ENCODE data around the gene CPD.
A peak's percentile ranks its signal among the peaks of the same experiment; 100 is the strongest.
"Not testable (repeated sequence)": the region's sequence is repeated elsewhere in the genome, so short reads cannot be mapped to it uniquely, and the experiment has no call there.

CPD gene

DNA sequence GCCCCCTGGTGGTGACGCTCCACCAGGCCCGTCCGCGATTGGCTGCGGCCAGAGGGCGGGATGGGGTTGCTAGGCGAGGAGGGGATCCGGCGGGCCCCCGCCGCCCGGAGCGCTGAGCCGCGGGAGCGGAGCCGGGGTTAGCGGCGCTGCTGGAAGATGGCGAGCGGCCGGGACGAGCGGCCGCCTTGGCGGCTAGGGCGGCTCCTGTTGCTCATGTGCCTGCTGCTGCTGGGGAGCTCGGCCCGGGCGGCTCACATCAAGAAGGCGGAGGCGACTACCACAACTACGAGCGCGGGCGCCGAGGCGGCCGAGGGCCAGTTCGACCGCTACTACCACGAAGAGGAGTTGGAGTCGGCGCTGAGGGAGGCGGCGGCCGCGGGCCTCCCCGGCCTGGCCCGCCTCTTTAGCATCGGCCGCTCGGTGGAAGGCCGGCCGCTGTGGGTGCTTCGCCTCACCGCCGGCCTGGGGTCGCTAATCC lies at the start of gene CPD:
Gene CPD, plus strand, starts transcription at position 103 of the 478 bp plus-strand sequence. Its CDS starts 54 bp downstream, at position 157.
- peak; percentile 60 for DNase-seq (ENCODE audit: low read depth)

DNA sequence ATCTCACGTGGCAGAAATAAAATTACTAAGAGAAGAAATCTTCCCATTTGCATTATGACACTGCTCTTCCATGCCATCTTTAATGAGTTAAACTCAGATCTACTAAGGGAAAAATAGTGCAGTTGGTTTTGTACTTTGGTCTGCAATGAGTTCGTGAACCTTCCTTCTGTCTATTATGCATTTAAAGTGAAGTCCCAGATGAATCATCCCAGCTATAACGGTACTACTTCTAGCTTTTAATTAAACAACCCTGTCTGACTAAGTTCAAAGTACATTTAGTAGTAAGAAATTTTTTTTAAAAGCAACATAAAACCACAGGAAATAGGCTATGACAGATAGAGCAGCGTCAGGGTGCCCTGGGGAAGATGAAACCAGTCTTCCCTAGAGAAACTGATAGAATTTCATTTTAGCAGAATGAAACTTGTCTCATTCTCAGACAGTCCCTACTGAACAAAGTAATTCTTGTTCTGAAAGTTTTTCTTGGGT lies 46.6 kb upstream of the CPD start:
- DNase-seq (ENCODE audit: low read depth) = peak; percentile 55

DNA sequence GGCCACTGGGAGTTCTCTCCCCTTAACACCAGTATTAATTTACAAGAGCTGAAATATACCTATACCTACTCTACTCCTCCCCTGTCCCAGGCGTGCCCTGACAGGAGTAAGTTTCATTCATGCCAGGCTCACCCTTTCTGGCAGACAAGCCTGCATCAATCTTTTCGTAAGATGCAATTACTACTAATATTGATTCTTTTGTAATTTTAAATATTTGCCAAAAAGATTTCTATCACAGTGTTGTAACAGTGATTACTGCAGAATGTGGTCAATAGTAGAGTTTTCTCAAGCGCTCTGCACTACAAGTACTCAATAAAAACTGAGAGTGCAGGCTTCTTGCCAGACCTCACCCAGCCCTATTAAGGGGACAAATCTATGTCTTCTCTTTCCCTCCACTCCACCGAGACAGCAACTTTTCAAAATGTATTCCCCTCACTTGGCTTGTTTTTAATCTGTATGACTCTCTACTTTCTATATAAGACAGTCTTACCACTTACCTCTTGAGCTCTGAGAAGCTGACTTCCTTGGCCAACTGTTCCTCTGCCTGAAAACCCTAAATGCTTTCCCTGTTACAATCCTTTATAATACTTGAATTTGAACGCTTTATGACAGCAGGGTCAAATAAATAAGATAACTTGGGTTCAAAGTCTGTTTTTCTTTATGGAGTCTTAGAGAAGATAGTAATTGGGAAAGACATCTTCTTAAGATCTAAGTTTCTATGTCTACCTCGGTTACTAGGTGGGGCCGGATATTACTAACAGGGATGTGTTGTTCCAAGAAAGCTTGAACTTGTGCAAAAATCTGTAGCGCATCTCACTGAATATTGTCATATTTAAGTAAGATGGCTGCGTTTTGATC lies 45.0 kb upstream of the CPD start, which contains the start of gene TMIGD1:
Gene TMIGD1, minus strand, starts transcription at position 555 of the 858 bp plus-strand sequence. CDS start 1,924 bp downstream, outside the sequence.
- DNase-seq (ENCODE audit: low read depth) = no peak

DNA sequence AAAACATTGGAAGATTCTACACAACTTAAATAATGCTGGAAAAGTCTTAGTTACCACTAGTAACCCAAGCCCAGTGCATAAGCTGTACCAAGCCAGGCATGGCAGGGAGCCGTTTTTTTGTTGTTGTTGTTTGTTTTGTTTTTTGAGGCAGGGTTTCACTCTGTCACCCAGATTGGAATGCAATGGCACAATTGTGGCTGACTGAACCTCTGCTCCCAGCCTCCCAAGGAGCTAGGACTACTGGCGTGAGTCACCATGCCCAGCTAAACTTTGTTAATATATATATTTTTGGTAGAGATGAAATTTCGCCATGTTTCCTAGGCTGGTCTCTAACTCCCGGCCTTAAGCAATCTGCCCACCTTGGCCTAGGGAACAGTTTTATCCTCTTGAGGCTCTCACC lies 44.3 kb upstream of the CPD start:
- DNase-seq (ENCODE audit: low read depth) = no peak

DNA sequence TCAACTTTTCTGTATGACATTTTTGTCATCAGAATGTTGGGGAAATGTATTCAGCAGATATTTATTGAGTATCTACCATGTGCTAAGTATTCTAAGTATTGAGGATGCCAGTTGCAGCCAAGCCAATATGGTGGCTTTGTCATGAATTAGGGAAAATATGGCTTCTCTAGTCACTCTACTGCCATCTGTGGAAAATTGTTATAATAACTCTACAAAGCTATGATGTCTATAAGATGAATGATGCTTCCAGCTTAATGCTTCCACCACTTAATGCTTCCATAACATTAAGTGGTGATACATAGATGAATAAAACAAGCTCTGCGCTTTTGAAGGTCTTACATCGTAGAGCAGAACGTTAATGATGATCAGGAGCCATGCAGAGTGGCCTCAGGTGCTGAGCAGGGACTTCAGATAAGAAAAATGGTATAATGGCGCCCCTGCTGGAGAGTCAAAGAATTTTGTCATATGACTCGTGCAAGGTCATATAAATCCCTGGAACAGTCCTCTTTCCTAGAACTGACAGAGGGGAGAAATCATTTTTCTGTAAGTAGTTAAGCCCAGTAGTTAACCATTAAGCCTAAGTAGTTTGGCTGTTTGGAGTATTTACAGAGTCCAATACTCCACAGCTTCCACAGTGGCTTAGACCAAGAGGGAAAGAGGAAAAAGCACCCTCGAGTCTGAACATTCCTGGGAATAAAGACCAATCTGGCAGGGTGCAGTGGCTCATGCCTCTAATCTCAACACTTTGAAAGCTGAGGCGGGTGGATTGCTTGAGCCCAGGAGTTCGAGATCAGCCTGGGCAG lies 42.2 kb upstream of the CPD start:
- no peak for DNase-seq (ENCODE audit: low read depth)

DNA sequence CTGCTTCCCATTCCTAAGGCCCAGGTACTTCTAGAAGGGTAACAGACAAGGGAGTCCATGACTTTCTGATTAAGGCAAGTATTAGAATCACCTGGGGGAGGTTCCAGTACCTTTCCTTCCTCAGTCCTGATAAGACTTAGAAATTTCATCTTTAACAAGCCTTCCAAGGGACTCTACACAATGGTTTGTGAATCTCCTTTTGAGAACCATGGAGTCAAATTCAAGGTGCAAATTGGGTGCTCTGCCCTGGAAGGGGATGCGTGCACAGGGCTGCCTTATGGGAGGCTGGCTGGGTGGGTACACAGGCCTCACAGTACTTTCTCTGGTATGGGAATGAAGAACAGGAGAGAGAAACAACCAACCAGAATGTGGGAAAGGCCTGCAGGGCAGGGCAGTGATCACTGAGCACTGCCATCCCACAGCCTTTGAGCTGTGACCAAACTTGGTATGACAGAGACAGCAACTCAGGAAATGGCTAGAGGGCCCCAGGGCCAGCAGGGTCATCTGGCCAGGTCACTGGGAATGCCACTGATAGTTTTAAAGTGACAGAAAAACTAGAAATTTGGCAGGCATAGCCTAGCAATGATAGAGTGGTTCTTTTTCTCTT lies 41.2 kb upstream of the CPD start:
- DNase-seq (ENCODE audit: low read depth) = no peak

DNA sequence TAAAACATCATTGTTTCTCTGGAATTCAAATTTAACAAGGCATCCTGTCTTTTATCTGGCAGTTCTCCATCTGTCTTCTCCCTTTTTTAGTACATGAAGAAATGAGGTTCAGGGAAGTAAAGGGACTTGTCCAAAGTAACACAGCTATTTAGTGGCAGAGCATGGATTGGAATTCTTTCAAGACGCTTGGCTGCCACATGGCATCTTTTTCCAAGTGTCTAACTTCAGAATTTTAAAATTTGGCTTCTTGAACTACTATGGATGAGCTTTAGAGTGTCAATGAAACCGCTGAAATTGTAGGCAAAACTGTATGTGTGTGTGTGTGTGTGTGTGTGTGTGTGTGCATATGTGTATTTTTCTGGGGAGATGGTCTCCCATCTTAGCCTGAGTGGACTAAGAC lies 39.6 kb upstream of the CPD start:
- DNase-seq (ENCODE audit: low read depth) = no peak

DNA sequence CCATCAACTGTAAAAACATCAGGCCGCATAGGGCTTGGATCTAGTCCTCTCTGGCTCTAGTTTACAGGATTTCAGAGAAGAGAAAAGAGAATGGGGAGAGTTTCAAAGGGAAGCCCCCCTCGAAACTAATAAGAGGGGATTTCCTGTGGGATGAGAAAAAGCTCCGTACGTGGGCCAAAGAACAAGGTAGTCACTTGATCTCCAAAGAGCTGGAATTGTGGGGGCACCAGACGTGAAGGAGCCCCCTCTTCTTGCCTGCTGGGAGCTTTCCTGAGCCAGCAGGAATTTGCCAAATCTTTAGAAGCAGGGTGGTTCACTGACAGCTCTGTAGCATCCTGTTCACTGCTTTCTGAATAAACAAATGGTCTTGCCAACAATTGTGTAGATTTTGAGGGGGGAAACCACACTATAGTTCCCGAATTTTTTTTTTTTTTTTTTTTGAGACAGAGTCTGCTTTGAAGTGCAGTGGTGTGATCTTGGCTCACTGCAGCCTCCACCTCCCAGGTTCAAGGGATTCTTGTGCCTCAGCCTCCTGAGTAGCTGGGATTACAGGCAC lies 37.8 kb upstream of the CPD start:
- DNase-seq (ENCODE audit: low read depth) = no peak

DNA sequence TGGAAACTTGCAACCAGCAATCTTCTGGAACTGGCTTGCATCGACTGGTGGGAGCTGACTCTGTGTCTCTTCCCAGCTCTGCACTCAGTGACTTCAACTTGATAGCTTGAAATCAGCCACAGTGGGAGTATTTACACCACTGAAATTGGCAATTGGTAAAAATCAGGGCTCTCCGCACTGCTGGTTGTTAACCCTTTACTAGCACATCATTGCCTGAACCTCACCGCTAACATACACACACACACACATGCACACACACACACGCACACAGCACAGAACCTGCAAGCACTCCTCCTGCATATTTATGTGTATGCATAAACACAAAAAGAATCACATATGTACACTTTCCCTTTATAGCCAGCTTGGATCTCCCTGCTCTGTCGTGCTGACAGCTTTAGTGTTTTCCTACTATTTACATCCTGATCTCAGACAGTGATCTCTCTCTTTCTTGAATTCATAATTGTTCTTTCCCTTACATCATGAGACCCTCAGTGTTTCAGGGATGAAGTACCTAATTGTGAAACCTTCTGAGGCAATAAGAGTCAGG lies 37.0 kb upstream of the CPD start:
- no peak for DNase-seq (ENCODE audit: low read depth)

DNA sequence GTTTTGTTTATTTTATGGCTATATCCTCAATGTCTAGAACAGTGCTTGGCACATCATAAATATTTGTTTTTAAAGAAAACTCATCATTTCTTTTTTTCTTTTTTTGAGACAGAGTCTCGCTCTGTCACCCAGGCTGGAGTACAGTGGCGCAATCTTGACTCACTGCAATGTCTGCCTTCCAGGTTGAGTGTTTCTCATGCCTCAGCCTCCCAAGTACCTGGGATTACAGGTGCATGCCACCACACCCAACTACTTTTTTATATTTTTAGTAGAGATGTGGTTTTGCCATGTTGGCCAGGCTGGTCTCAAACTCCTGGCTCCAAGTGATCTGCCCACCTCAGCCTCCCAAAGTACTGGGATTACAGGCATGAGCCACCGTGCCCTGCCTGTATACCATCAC lies 35.5 kb upstream of the CPD start:
- not testable (repeated sequence) for DNase-seq (ENCODE audit: low read depth)

DNA sequence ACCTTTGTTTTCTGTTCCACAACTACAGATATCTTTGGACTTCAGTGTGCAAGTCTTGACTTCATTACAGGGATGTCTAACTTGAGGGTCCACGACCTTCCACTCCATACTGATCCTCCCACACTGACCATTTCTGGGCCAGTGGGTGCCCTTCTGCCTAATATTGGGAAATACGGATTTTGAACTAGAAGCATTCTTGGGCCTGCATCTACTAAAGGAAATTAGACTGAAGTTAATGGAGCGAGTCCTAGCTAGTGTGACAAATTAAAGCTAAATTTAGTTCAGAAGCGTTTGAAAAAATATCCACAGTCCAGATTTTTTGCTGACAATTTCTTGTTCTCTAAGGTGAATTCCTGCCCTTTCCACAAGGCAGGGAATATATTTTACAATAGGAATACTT lies 34.9 kb upstream of the CPD start:
- no peak for DNase-seq (ENCODE audit: low read depth)

DNA sequence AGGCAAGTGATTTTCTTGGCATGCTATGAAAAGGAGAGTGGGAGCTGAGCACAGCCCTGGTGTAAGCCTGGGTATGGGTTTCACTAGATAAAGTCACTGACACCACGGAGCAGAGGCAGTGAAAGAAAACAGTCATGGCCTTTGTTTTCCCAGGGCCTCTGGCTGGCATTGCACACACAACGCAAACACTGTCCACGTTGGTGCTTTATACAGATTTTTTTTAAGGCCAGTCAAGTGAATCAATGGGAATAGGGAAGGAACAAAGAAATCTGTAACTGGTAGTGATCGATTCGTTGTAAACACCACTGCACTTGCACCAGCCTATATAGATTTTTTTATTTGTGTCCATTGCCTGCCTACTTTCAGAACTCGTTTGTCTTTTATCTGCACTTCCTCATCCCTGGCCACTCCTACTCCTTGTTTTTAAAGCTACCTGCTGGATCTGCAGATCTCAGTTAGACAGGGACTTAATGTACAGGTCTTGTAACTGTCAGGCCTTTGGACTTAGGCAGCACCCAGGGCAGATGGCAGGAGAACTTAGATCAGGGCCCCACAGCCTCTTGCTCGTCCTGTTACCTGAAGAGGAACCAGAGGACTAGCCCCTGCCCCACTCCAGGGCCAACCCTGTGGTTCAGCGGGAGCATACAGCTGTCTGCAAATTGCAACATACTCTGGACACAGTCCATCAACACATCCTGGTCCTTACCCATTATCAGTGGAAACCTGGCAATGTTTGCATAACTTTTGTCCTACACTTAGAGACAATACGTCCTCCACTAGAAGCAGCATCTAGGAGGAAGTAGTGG lies 34.2 kb upstream of the CPD start:
- DNase-seq (ENCODE audit: low read depth) = no peak

DNA sequence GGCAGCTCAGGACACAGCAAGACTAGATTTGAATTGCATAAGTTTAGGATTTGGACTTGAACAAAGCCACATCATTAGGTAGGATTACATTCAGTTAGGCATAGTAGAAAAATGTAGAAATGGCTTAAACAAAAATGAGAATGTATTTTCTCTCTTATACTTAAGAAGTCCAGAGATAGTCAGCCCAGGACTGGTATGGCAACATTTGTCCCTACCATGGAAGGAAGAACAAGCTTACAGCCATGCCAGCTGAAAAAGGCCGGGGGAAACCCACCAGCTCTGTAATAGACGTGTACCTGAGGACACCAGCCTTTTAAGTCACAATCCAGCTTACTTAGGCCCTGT lies 33.7 kb upstream of the CPD start:
- no peak for DNase-seq (ENCODE audit: low read depth)

DNA sequence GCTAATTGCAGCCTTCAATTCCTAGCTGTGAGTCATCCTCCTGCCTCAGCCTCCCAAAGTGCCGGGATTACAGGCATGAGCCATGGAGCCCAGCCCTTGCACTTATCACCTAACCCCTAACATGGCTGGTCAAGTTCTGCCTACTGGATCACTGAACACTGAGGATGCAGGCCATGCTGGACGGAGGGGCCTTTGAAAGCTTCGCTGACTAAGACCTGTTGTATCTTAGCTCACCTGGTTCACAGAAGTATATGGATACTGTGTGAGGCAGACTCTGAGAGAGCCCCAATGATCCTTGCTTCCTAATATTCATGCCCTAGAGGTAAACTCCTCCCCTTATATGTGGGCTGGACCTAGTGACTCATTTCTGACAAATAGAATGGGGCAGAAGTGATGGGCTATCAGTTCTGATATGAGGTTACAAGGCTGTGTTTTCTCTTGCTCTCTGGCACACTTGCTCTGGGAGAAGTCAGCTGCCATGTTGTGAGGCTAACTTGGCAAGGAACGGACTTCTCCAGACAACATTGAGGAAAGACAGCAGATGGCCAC lies 33.1 kb upstream of the CPD start:
- DNase-seq (ENCODE audit: low read depth) = no peak

DNA sequence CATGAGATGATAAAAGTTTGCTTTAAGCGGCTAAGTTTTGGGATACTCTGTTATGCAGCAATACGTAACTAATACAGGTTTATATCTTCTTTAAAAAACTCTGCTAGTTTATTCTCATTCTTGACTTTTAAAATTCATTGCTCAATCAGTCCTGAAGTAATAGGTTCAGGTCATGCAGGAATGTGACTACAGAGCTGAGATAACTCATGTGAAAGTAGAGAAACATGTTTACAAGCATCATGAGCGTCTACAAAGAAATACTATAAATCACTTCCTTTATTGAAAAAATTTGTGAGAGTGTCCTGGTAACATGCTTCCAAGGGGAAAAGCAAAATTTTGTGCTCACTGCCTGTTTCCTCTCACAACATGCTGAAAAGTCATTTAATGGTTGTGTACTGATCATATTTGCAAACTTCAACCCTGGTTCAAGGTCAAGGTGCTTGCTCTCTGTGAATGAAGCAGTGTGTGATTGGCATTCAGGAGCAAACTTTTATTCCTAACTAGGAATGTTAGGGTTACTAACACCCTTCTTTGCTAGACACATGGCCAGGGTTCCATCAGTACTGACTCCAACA lies 32.4 kb upstream of the CPD start:
- DNase-seq (ENCODE audit: low read depth) = no peak

DNA sequence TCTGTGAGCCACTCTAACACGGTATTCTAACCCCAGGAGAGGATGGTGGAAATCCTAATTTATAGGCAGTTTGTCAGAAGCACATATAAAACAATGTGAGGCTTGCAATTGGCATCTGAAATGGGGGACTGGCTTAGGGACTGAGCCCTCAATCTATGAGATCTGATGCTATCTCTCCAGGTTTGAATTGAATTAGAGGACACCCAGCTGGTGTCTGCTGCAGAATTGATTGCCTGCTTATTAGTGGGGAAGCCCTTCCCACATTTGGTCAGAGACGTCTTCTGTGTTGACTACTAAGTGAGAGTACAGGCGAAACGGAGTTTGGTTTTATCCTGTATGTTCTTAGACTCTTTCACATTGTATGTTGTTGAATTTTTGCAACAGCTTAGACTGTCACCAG lies 31.2 kb upstream of the CPD start:
- DNase-seq (ENCODE audit: low read depth) = no peak

DNA sequence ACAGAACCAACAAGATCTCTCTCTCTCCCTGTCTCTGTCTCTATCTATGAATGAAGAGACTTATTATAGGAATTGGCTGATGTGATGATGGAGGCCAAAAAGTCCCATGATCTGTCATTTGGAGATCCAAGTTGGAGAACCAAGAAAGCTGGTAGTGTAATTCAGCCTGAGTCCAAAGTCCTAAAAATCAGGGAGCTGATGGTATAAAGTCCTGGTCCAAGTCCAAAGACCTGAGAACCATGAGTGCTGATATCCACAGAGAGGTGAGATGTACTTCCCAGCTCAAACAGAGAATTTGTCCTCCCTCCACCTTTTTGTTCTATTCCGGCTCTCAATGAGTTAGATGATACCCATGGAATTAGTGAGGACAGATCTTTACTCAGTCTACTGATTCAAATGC lies 29.5 kb upstream of the CPD start:
- no peak for DNase-seq (ENCODE audit: low read depth)

DNA sequence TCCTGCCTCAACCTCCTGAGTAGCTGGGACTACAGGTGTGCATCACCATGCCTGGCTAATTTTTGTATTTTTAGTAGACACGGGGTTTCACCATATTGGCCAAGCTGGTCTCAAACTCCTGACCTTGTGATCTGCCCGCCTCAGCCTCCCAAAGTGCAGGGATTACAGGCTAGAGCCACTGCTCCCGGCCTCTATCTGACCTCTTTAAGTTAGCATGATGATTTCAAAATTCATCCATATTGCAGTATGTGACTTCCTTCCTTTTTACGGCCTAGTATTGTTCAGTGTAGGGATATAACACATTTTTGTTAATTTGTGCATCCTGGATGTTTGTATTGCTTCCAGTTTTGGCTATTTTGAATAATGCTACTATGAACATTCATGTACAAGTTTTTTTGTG lies 27.5 kb upstream of the CPD start:
- DNase-seq (ENCODE audit: low read depth) = not testable (repeated sequence)

DNA sequence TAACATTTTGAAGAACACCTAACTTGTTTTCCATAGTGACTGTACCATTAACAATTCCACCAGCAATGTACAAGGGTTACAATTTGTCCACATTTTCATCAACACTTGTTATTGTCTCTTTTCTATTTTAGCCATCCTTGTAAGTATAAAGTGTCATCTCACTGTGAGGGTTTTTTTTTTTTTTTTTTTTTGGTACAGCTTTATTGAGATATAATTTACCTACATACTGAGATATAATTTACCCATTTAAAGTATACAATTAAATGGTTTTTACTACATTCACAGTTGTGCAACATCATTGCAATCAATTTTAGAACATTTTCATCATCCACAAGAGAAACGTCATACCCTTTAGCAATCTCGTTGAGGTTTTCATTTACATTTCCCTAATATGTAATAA lies 27.0 kb upstream of the CPD start:
- no peak for DNase-seq (ENCODE audit: low read depth)

DNA sequence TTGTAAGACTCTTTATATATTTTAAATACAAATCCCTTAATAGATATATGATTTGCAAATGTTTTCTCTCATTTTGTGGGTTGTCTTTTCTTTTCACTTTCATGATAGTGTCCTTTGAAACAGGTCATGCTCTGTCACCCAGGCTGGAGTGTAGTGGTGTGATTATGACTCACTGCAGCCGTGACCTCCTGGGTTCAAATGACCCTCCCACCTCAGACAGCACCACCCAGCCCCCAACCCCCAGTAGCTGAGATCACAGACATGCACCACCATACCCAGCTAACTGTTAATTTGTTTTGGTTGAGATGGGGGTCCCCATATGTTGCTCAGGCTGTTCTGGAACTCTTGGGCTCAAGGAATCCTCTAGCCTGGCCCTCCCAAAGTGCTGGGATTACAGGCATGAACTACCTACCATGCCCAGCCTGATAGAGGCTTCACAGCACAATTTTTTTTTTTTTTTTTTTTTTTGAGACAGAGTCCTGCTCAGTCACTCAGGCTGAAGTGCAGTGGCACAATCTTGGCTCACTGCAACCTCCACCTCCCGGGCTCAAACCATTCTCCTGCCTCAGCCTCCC lies 26.4 kb upstream of the CPD start:
- no peak for DNase-seq (ENCODE audit: low read depth)
